HK-2 (cell line): ENCODE measurements around the gene DNAJC17.

ENCODE experiments used
- DNase-seq: peaks from one replicate; pipeline ENCODE4 v3.0.0-alpha.2; 2018; ENCODE audit not compliant: unreplicated experiment

Gene DNAJC17

DNA sequence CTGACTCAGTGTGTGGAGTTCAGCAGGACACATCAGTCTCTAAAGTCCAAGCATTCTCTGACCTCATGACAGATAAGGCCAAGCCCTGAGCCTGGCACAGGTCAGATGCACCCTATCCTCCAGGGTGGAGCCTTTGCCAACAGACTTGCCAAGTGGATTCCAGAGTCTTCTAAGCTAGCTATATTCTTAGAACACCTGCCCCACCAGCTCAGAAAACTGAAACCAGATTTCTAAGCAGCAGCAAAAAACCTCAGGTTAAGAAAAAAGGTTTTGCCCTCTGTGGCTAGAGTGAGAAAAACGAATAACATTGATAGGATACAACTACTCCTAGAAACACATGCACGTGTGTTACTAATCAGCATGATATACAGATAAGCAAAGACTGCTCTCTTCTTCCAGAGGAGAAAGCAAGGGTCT, 63.8 kb downstream of the DNAJC17 start:
- DNase-seq, result no peak

DNA sequence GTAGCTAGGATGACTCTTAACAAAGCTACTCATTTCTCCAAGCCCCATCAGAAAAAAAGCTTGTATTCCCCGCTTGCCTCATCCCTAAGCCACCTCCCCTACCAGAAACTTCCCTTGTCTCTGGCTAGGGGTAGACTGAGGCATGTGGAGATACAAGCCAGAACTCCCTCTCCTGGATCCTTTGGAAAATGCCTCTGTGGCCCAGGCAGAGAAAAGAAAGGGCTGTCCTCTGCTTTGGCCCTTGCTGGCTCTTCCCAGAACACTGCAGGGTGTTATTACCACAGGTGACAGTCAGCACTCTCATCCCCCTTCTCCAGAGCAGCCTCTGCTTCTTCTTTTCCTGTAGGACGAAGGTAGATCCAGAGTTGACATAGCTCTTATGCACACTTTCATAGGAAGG, 67.4 kb downstream of the DNAJC17 start:
- DNase-seq, result no peak

GRCh38 chr15:40739047-40739446, 68.2 kb downstream of the DNAJC17 start:
- DNase-seq, result no peak

- DNase-seq, result no peak
Measured at GRCh38 chr15:40737048-40737447, 70.2 kb downstream of the DNAJC17 start.

- DNase-seq, result no peak
Measured at GRCh38 chr15:40736575-40736974, 70.7 kb downstream of the DNAJC17 start.

DNA sequence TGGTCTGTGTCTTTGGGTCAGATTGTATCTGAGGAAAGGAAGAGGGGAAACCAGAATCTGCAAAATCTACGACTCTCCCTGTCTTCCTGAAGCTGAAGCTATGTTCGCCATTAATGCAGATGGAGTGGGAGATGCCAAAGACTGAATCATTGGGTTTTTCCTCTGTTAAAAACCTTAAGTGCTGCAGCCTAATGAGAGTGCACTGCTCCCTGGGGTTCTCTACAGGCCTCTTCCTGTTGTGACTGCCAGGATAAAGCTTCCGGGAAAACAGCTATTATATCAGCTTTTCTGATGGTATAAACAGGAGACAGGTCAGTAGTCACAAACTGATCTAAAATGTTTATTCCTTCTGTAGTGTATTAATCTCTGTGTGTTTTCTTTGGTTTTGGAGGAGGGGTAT, 76.2 kb downstream of the DNAJC17 start:
- DNase-seq, result no peak

GRCh38 chr15:40723919-40724318, 83.4 kb downstream of the DNAJC17 start:
- no peak for DNase-seq

GRCh38 chr15:40722934-40723333, 84.3 kb downstream of the DNAJC17 start:
- no peak for DNase-seq

GRCh38 chr15:40722354-40722753, 84.9 kb downstream of the DNAJC17 start:
- DNase-seq, result no peak

- no peak for DNase-seq
Measured at GRCh38 chr15:40721701-40722100, 85.6 kb downstream of the DNAJC17 start.

- no peak for DNase-seq
Measured at GRCh38 chr15:40716165-40716564, 91.1 kb downstream of the DNAJC17 start.
